ENCODE data around the gene NADK.

DNA sequence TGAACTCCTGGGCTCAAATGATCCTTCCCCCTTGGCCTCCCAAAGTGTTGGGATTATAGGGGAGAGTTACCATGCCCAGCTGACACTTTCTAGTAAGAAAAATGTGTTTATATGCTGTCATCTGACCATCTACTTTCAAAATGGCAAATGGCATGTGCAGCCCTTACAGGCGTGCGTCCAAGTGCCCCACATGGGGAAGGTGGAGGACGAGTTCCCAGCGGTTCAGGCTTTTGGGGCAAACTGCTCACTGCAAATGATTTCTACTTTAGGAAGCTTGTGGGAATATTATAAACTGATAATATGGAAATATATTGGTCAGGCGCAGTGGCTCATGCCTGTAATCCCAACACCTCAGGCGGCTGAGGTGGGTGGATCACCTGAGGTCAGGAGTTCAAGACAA lies 41.5 kb upstream of the NADK start:
- TF ChIP-seq, protein P1, sequence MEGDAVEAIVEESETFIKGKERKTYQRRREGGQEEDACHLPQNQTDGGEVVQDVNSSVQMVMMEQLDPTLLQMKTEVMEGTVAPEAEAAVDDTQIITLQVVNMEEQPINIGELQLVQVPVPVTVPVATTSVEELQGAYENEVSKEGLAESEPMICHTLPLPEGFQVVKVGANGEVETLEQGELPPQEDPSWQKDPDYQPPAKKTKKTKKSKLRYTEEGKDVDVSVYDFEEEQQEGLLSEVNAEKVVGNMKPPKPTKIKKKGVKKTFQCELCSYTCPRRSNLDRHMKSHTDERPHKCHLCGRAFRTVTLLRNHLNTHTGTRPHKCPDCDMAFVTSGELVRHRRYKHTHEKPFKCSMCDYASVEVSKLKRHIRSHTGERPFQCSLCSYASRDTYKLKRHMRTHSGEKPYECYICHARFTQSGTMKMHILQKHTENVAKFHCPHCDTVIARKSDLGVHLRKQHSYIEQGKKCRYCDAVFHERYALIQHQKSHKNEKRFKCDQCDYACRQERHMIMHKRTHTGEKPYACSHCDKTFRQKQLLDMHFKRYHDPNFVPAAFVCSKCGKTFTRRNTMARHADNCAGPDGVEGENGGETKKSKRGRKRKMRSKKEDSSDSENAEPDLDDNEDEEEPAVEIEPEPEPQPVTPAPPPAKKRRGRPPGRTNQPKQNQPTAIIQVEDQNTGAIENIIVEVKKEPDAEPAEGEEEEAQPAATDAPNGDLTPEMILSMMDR (IDR thresholded peaks at IDR 0.05), result no peak
- TF ChIP-seq POLR2A (IDR thresholded peaks at IDR 0.05), result no peak
